SK-N-SH (cell line): ENCODE results near the gene PACSIN1. TPM values are rescaled to one million over a fixed set of nuclear protein-coding genes. Genes with fewer than 3 reads are reported as not detected.

Source experiments
- CTCF ChIA-PET: fragments of 300-600, 350-600 bp; formaldehyde crosslinking; extraction: SDS; loops from one replicate; lab custom pipeline; 2021; lab: Yijun Ruan, JAX
- POLR2A ChIA-PET: fragments of 350-600 bp; sonication (Branson Sonifier 250); formaldehyde crosslinking; extraction: SDS; loops from one replicate; lab custom pipeline; 2020; ENCODE audit warnings: antibody characterized with exemption, inconsistent platforms; lab: Yijun Ruan, JAX
- DNase-seq: peaks from one replicate; pipeline ENCODE4 v3.0.0; 2012
- H2AFZ ChIP-seq: fragments of 200-600 bp; sonication (generic); 2 replicates; pipeline ENCODE4 v1.8.1; 2016; ENCODE audit warnings: antibody characterized with exemption, mild to moderate bottlenecking, low read depth
- H3F3A ChIP-seq: fragments of 200-600 bp; sonication (generic); replicated peaks from 2 replicates; pipeline ENCODE3; 2016; ENCODE audit warnings: antibody characterized with exemption, mild to moderate bottlenecking; ENCODE audit not compliant: insufficient read depth
- H3K27ac ChIP-seq, 2 experiments: fragments of 200-500 bp in 1 of 2; fragments of 200-600 bp in 1 of 2; sonication (Bioruptor generic) in 1 of 2; sonication (generic), shearing (Covaris generic) in 1 of 2; 2 replicates each; pipeline versions ENCODE4 v1.5.1 to v1.6.1; 2014 to 2016; ENCODE audit warnings: low read depth in 2 of 2, inconsistent platforms in 1 of 2, low read length in 1 of 2, mild to moderate bottlenecking in 1 of 2, mixed read lengths in 1 of 2
- H3K27me3 ChIP-seq: fragments of 200-600 bp; sonication (generic), shearing (Covaris generic); 2 replicates; pipeline ENCODE4 v1.6.1; 2016; ENCODE audit warnings: mixed run types; ENCODE audit not compliant: insufficient read depth
- H3K36me3 ChIP-seq, 2 experiments: fragments of 200-500 bp in 1 of 2; fragments of 200-600 bp in 1 of 2; sonication (Bioruptor generic) in 1 of 2; sonication (generic) in 1 of 2; replicated peaks in 1 of 2; 2 replicates each; pipeline versions ENCODE3 to v1.5.1; 2014 to 2016; ENCODE audit warnings: low read length in 1 of 2, mild to moderate bottlenecking in 1 of 2; ENCODE audit not compliant: insufficient read depth in 2 of 2, control insufficient read depth in 1 of 2
- H3K4me1 ChIP-seq, 2 experiments: fragments of 200-500 bp in 1 of 2; fragments of 200-600 bp in 1 of 2; sonication (Bioruptor generic) in 1 of 2; sonication (generic), shearing (Covaris generic) in 1 of 2; 2 replicates each; pipeline versions ENCODE4 v1.5.1 to v1.6.1; 2014 to 2016; ENCODE audit warnings: low read depth in 1 of 2, low read length in 1 of 2, mixed run types in 1 of 2; ENCODE audit not compliant: insufficient read depth in 2 of 2, control insufficient read depth in 1 of 2
- H3K4me2 ChIP-seq: fragments of 200-600 bp; sonication (generic), shearing (Covaris generic); 2 replicates; pipeline ENCODE4 v1.6.1; 2017; ENCODE audit warnings: mixed run types
- H3K4me3 ChIP-seq, 2 experiments: fragments of 200-500 bp in 1 of 2; fragments of 200-600 bp in 1 of 2; sonication (Bioruptor generic) in 1 of 2; sonication (generic), shearing (Covaris generic) in 1 of 2; 2 replicates each; pipeline versions ENCODE4 v1.5.1 to v1.8.1; 2014 to 2016; ENCODE audit warnings: low read depth in 2 of 2, inconsistent platforms in 1 of 2, low read length in 1 of 2, mild to moderate bottlenecking in 1 of 2, mixed read lengths in 1 of 2, moderate library complexity in 1 of 2
- H3K79me2 ChIP-seq: fragments of 200-600 bp; sonication (generic); 2 replicates; pipeline ENCODE4 v1.8.1; 2017; ENCODE audit warnings: mild to moderate bottlenecking; ENCODE audit not compliant: insufficient read depth
- H3K9ac ChIP-seq: fragments of 200-600 bp; sonication (generic); 2 replicates; pipeline ENCODE4 v1.6.1; 2017; ENCODE audit warnings: mixed run types
- H3K9me2 ChIP-seq: fragments of 200-600 bp; sonication (generic); 2 replicates; pipeline ENCODE4 v1.6.1; 2017; ENCODE audit warnings: mixed run types
- H3K9me3 ChIP-seq: fragments of 200-600 bp; sonication (generic); 2 replicates; pipeline ENCODE4 v1.6.1; 2017; ENCODE audit warnings: mixed run types, mild to moderate bottlenecking, moderate library complexity
- H4K20me1 ChIP-seq: fragments of 200-600 bp; sonication (generic); 2 replicates; pipeline ENCODE4 v1.6.1; 2017; ENCODE audit warnings: mild to moderate bottlenecking, mixed run types; ENCODE audit not compliant: insufficient read depth
- EP300 ChIP-seq, 2 experiments: IDR thresholded peaks; 2 replicates each; pipeline versions ENCODE4 v1.4.0 to v1.6.1; 2012; ENCODE audit warnings: borderline replicate concordance in 1 of 2, low read depth in 1 of 2, low read length in 1 of 2
- FOSL2 ChIP-seq: IDR thresholded peaks from 2 replicates; pipeline ENCODE4 v1.4.0; 2012; ENCODE audit warnings: low read depth, mild to moderate bottlenecking, moderate library complexity, borderline replicate concordance
- FOXM1 ChIP-seq: IDR thresholded peaks from 2 replicates; pipeline ENCODE4 v1.4.0; 2012; ENCODE audit warnings: low read depth, mild to moderate bottlenecking
- GATA2 ChIP-seq: sonication (generic); formaldehyde crosslinking; IDR thresholded peaks from 2 replicates; pipeline ENCODE4 v1.5.0; 2020; ENCODE audit warnings: mild to moderate bottlenecking, missing genetic modification reagents
- MXI1 ChIP-seq: IDR thresholded peaks from 2 replicates; pipeline ENCODE4 v1.6.1; 2012; ENCODE audit warnings: mild to moderate bottlenecking, low read depth, low read length, improper control_type of control experiment
- NFIC ChIP-seq: IDR thresholded peaks from 2 replicates; pipeline ENCODE4 v1.4.0; 2012; ENCODE audit warnings: borderline replicate concordance
- NRF1 ChIP-seq: IDR thresholded peaks from 2 replicates; pipeline ENCODE4 v1.6.1; 2012; ENCODE audit warnings: low read depth, mild to moderate bottlenecking, low read length
- POLR2AphosphoS5 ChIP-seq: IDR thresholded peaks from 2 replicates; pipeline ENCODE4 v1.6.1; 2012; ENCODE audit warnings: low read depth, low read length
- RAD21 ChIP-seq: IDR thresholded peaks from 2 replicates; pipeline ENCODE4 v1.6.1; 2012; ENCODE audit warnings: mild to moderate bottlenecking, low read length
- REST ChIP-seq: IDR thresholded peaks from 2 replicates; pipeline ENCODE4 v1.6.1; 2012; ENCODE audit warnings: mild to moderate bottlenecking, low read depth, low read length, moderate library complexity
- RXRA ChIP-seq: IDR thresholded peaks from 2 replicates; pipeline ENCODE4 v1.4.0; 2012; ENCODE audit warnings: low read depth, mild to moderate bottlenecking, borderline replicate concordance
- SIN3A ChIP-seq: IDR thresholded peaks from 2 replicates; pipeline ENCODE4 v1.6.1; 2012; ENCODE audit warnings: low read depth, mild to moderate bottlenecking, low read length, moderate library complexity, borderline replicate concordance
- SMC3 ChIP-seq: IDR thresholded peaks from 2 replicates; pipeline ENCODE4 v1.6.1; 2012; ENCODE audit warnings: low read depth, low read length, improper control_type of control experiment
- TAF1 ChIP-seq: IDR thresholded peaks from 2 replicates; pipeline ENCODE4 v1.6.1; 2012; ENCODE audit warnings: low read depth, mild to moderate bottlenecking, low read length, moderate library complexity, borderline replicate concordance
- TCF12 ChIP-seq: IDR thresholded peaks from 2 replicates; pipeline ENCODE4 v1.4.0; 2012
- TEAD4 ChIP-seq: IDR thresholded peaks from 2 replicates; pipeline ENCODE4 v1.4.0; 2012; ENCODE audit warnings: mild to moderate bottlenecking, borderline replicate concordance; ENCODE audit not compliant: insufficient read depth
- YY1 ChIP-seq: IDR thresholded peaks from 2 replicates; pipeline ENCODE4 v1.4.0; 2012; ENCODE audit warnings: low read depth, mild to moderate bottlenecking
- WGBS: methylation state at CpG from one replicate; pipeline ENCODE4 v1.1.6; 2017; ENCODE audit warnings: low lambda C conversion rate; 5-methylcytosine and 5-hydroxymethylcytosine counted together
- polyA plus RNA-seq, 3 experiments: library from polyadenylated mRNA; depleted of rRNA; stranded (reverse); fragments of >200 nt; gene quantifications; 2 replicates each; pipeline ENCODE4 v1.2.3, GENCODE V29; 2012
- TF ChIP-seq, protein P1 (sequence below): fragments of 200-600 bp; sonication (generic); IDR thresholded peaks from 2 replicates; pipeline ENCODE4 v1.6.1; 2017; ENCODE audit warnings: antibody characterized with exemption, mild to moderate bottlenecking, moderate library complexity

The PACSIN1 gene
- polyA plus RNA-seq, 1 of the 3 experiments (the other 2 are of a cell fraction): 0.05 TPM

DNA sequence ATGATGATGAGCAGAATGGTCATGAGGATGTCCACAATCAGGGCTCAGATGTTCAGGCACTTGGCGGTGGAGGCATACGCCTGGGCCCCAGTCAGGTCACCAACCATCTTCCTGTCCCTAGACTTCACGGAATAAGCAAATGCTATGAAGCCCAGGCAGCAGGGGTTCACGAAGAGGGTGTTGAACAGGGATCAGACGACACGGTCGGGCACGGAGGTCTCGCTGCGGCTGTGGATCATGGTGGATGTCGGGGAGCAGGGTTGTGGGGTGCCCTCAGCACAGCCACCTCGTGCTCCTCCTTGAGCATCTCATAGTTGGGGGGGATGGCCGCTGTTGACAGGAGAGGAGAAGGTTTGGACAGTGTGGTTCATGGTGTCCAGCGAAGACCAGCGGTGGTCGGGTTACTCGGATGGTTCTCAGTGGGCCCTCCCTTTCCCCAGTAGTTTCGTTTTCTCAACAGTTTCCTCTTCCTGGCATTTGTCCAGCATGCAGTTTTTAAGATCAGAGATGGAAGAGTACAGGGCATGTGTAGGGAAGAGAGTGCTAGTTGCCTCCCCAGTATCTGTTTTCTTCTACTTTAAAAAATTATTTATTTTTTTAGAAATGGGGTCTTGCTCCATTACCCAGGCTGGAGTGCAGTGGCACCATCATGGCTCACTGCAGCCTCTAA is 110.5 kb downstream of the PACSIN1 start:
- Histone ChIP-seq H3K36me3 (no peaks in the 10 kb centered on the region), H3K27ac (no peak overlapping the region), H3K4me1 (peaks cover 0 to 16% of the 10 kb centered on the region in 2 experiments; a peak in 1 of 4 replicates), H2AFZ (no peak overlapping the region), H3K79me2 (no peaks in the 10 kb centered on the region), H3K9me3 (no peaks in the 10 kb centered on the region), H3K27me3 (no peaks in the 10 kb centered on the region), H3F3A (no peaks in the 10 kb centered on the region), H3K9me2 (no peaks in the 10 kb centered on the region), H3K4me2 (no peak overlapping the region), H4K20me1 (no peaks in the 10 kb centered on the region), H3K4me3 (no peak overlapping the region), H3K9ac (no peak overlapping the region)
- no peak for DNase-seq
- WGBS: 96% methylated on average over 17 of the region's 18 CpGs
- POLR2A ChIA-PET: no interaction called here
- TF ChIP-seq FOXM1: no peak
- no peak for TF ChIP-seq TEAD4
- TF ChIP-seq TAF1: no peak
- TF ChIP-seq GATA2: no peak
- TF ChIP-seq NRF1: no peak
- TF ChIP-seq TCF12: no peak
- no peak for TF ChIP-seq RXRA
- TF ChIP-seq NFIC: no peak
- TF ChIP-seq SIN3A: no peak
- TF ChIP-seq, protein P1, sequence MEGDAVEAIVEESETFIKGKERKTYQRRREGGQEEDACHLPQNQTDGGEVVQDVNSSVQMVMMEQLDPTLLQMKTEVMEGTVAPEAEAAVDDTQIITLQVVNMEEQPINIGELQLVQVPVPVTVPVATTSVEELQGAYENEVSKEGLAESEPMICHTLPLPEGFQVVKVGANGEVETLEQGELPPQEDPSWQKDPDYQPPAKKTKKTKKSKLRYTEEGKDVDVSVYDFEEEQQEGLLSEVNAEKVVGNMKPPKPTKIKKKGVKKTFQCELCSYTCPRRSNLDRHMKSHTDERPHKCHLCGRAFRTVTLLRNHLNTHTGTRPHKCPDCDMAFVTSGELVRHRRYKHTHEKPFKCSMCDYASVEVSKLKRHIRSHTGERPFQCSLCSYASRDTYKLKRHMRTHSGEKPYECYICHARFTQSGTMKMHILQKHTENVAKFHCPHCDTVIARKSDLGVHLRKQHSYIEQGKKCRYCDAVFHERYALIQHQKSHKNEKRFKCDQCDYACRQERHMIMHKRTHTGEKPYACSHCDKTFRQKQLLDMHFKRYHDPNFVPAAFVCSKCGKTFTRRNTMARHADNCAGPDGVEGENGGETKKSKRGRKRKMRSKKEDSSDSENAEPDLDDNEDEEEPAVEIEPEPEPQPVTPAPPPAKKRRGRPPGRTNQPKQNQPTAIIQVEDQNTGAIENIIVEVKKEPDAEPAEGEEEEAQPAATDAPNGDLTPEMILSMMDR: no peak
- TF ChIP-seq SMC3: no peak
- CTCF ChIA-PET: no interaction called here

DNA sequence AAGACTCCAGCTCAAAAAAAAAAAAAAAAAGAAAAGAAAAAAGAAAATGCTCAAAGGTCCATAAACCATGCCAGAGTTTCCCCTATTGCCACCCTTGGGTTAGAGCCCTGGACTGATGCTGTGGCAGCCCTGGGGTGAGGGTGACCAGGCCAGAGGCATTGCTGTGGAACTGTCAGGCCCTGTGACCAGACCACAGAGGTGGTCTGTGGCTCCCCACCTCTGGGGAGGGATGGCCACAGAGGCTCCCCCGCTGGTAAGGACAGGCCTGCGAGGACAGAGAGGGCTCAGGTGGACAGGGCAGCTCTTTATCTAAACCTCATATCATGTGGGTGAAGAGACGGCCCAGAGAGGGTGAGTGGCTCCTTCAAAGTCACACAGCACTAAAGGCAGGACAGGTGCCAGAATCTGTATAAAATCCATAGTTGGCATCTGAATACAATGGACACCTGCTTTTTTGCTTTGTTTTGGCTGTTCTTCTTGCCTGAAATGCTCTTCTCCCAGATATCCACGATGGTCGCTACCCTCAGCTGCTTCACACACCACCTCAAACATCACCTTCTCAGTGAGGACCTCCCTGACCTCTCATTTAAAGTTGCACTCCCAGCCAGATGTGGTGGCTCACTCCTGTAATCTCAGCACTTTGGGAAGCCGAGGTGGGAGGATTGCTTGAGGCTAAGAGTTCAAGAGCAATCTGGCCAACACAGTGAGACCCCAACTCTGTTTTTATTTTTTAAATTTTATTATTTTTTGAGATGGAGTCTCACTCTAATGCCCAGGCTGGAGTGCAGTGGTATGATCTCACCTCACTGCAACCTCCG is 112.8 kb downstream of the PACSIN1 start:
- Histone ChIP-seq H3K36me3 (no peaks in the 10 kb centered on the region), H3K79me2 (no peaks in the 10 kb centered on the region), H3K9ac (no peak overlapping the region), H3F3A (no peaks in the 10 kb centered on the region), H3K9me3 (no peaks in the 10 kb centered on the region), H3K9me2 (no peaks in the 10 kb centered on the region), H3K4me2 (no peak overlapping the region), H3K4me3 (no peak overlapping the region), H3K4me1 (peaks cover 0 to 21% of the 10 kb centered on the region in 2 experiments; a peak in 1 of 4 replicates), H2AFZ (no peak overlapping the region), H3K27ac (no peak overlapping the region), H3K27me3 (no peaks in the 10 kb centered on the region), H4K20me1 (no peaks in the 10 kb centered on the region)
- ChIA-PET POLR2A (no interaction called here), CTCF (interaction anchor here (2.3 kb wide), 1 partner anchor 31 kb away, joined by 14 read pairs; no protein-coding TSS in a partner anchor)
- DNase-seq: no peak
- WGBS: 87% methylated on average over 6 of the region's 7 CpGs
- TF ChIP-seq SMC3: no peak
- no peak for TF ChIP-seq POLR2AphosphoS5
- no peak for TF ChIP-seq FOSL2
- no peak for TF ChIP-seq TEAD4
- TF ChIP-seq TAF1: no peak
- no peak for TF ChIP-seq MXI1
- TF ChIP-seq YY1: no peak
- no peak for TF ChIP-seq TCF12
- no peak for TF ChIP-seq EP300 (IDR thresholded peaks at IDR 0.05; ENCODE audit: borderline replicate concordance in 1 of 2, low read depth in 1 of 2, low read length in 1 of 2)
- TF ChIP-seq REST: no peak
- no peak for TF ChIP-seq SIN3A
- no peak for TF ChIP-seq RAD21
